ENCODE measurements around the gene CSPG4. TPM values are rescaled to one million over a fixed set of nuclear protein-coding genes. Genes with fewer than 3 reads are reported as not detected.
"Not testable (repeated sequence)": the region's sequence is repeated elsewhere in the genome, so short reads cannot be mapped to it uniquely, and the experiment has no call there.

CSPG4 gene
- total and polyA plus RNA-seq, 2 of the 8 experiments (the other 6 are each of a cell fraction or from before 2014, with no cell fraction given), result 1.4 to 3.0 TPM

- H3K79me2 ChIP-seq (ENCODE audit: control insufficient read depth in 1 of 2, insufficient read depth in 2 of 2, low read length in 2 of 2); H2BK120ac ChIP-seq (replicated peaks; ENCODE audit: low read depth, low read length); H2AFZ ChIP-seq (ENCODE audit: low read length); H2BK20ac ChIP-seq (ENCODE audit: low read length); H4K20me1 ChIP-seq (replicated peaks in 1 of 2; ENCODE audit: control insufficient read depth in 1 of 2, insufficient read depth in 2 of 2, low read length in 2 of 2); H3K27ac ChIP-seq (ENCODE audit: low read depth, low read length); H3K23ac ChIP-seq (ENCODE audit: insufficient read length); H3K4me1 ChIP-seq (replicated peaks in 1 of 4; ENCODE audit: control insufficient read depth in 3 of 4, insufficient read depth in 4 of 4, low read length in 3 of 4); H3K56ac ChIP-seq (replicated peaks; ENCODE audit: insufficient read length, low read depth, low read length); H3K14ac ChIP-seq (ENCODE audit: insufficient read length); H4K8ac ChIP-seq (ENCODE audit: extremely low read depth, insufficient read depth, low read length); H2BK5ac ChIP-seq (ENCODE audit: low read depth, low read length); H4K91ac ChIP-seq (replicated peaks; ENCODE audit: insufficient read length, low read length); H3K79me1 ChIP-seq (ENCODE audit: low read depth, low read length); H3K27me3 ChIP-seq (replicated peaks in 1 of 4; ENCODE audit: control insufficient read depth in 3 of 4, extremely low read depth in 1 of 4, insufficient read depth in 3 of 4, low read length in 3 of 4); H3K36me3 ChIP-seq (ENCODE audit: control insufficient read depth in 2 of 4, insufficient read depth in 4 of 4, low read length in 3 of 4); FAIRE-seq; H3K9ac ChIP-seq (replicated peaks in 1 of 4; ENCODE audit: extremely low read depth in 1 of 4, low read depth in 3 of 4, low read length in 3 of 4); H3K4me2 ChIP-seq (ENCODE audit: insufficient read depth in 1 of 2, low read depth in 2 of 2, low read length in 2 of 2); POLR2A ChIA-PET (ENCODE audit: partially characterized antibody); H2BK12ac ChIP-seq (ENCODE audit: low read depth, low read length); H3K23me2 ChIP-seq (ENCODE audit: low read depth, low read length); H2BK15ac ChIP-seq (ENCODE audit: low read length); H2AK5ac ChIP-seq (ENCODE audit: low read depth, low read length); H3K4ac ChIP-seq (replicated peaks; ENCODE audit: insufficient read length, low read depth, low read length); DNase-seq (ENCODE audit: low read depth in 1 of 2, low spot score in 2 of 2); H3K4me3 ChIP-seq (ENCODE audit: extremely low read depth in 1 of 4, insufficient read depth in 2 of 4, low read depth in 3 of 4, low read length in 4 of 4); H3K9me3 ChIP-seq (ENCODE audit: insufficient read depth in 2 of 2, low read depth in 1 of 2, low read length in 1 of 2); H4K5ac ChIP-seq (ENCODE audit: insufficient read length, low read depth, low read length); H3K18ac ChIP-seq (ENCODE audit: extremely low read depth, low read length): not testable (repeated sequence)
- 83% methylated on average over 5 of the region's 17 CpGs; no CpG with 5 or more reads in 1 of the 2 experiments for WGBS, 2 experiments (ENCODE audit: extremely low coverage in 1 of 2, insufficient coverage in 1 of 2, insufficient read length in 1 of 2, insufficient replicate concordance in 2 of 2, low coverage in 1 of 2, low lambda C conversion rate in 2 of 2, missing lambda C conversion rate in 1 of 2)
- CTCF ChIA-PET (ENCODE audit: partially characterized antibody), result interaction anchor here (0.6 kb wide), 1 partner anchor 779 kb away, joined by 3 read pairs; no protein-coding TSS in a partner anchor
These were observed 12.4 kb downstream of the CSPG4 start for GRCh38 chr15:75699961-75700874.

Measured in H1 (cell line).